Sigmoid colon (tissue), 4 donors: ENCODE measurements around the gene APOO.

Source experiments
- CTCF ChIP-seq, 4 experiments: fragments of 450-650 bp in 3 of 4; fragments of 200-600 bp in 1 of 4; IDR thresholded peaks; one replicate each; pipeline ENCODE4 v1.5.1; 2016 to 2019; ENCODE audit warnings: antibody characterized with exemption in 4 of 4, mild to moderate bottlenecking in 3 of 4, moderate library complexity in 2 of 4
- POLR2AphosphoS5 ChIP-seq, 4 donors: sonication (generic); formaldehyde crosslinking; IDR thresholded peaks; one replicate each; pipeline ENCODE4 v1.6.1; 2017; ENCODE audit warnings: antibody characterized with exemption in 4 of 4

DNA sequence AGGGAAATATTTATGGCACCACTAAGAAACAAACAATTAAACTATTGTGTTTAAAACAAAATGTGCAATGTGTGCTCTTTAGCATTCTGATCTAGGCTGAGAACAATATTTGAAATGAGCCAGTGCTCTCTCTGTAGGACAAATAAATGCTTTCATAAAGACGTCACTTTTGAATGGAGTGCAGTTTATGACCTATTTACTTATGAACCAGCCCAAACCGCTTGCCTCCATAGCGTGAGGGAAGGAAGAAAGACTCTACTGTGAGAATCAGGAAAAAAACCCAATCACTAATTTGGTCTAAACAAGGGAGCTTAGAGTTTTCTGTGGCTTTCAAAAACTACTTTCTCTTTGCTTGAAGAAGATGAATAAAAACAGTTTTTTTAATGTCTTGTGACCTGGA, 85.3 kb downstream of the APOO start:
- TF ChIP-seq CTCF (IDR thresholded peaks at IDR 0.05), result no peak
- TF ChIP-seq POLR2AphosphoS5 (IDR thresholded peaks at IDR 0.05), result no peak
